CD4-positive, alpha-beta T cell treated with Interleukin-1 beta for 1 hour (primary cell): ENCODE data around the gene TAF1B.
A peak's percentile ranks its signal among the peaks of the same experiment; 100 is the strongest.

ENCODE experiments used
- DNase-seq, 2 donors: peaks; one replicate each; pipeline ENCODE4 v3.0.0-alpha.2; 2020 to 2022

Gene TAF1B

DNA sequence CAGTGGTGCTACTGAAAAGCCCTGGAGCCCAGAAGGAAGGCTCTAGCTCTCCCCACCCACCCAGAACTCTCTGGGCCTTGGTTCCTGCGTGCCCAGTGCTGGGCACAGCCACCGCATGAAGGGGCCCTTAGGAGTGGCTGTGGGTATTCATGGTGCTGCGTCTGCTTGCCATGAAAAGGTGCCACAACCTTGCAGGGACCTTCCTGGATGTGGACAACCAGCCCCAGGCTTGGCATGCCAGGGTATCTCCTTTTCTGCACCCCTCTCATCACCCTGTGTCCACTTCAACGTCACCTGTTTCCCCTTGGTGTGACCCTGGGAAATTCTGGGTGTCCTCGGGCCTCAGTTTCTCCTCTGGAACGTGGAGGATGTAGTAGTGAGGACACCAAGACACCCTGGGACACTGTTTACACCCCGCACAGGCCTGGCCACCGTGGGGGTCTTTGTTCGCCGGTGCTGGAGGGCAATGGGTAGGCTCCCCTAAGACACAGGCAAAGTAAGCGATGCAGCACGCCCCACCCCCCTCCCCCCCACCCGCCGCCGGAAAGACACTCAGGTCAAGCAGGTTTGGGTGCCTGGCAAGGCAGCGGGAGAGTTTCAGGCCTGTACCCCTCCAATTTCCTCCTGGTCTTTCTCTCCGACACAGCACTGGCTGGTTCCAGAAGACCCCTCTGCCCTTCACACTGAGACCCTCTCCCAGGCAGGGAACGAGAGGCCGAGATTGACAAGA is 34.8 kb upstream of the TAF1B start:
- no peak for DNase-seq

DNA sequence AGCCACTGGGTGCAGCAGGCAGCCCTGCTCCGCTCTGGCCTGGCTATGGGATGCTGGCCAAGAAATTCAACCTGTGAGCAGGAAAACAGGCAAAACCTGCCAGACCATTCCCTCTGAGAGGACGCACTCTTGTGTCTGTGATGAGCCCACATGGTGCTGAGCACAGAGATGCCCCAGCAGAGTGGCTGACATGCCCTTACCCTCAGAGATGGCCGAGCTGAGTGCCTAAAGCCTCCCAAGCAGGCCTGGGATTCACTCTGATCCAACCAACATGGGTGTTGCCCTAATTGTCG is 34.3 kb upstream of the TAF1B start:
- DNase-seq: no peak

- DNase-seq: no peak
Observed at GRCh38 chr2:9809448-9810088, 33.7 kb upstream of the TAF1B start.

DNA sequence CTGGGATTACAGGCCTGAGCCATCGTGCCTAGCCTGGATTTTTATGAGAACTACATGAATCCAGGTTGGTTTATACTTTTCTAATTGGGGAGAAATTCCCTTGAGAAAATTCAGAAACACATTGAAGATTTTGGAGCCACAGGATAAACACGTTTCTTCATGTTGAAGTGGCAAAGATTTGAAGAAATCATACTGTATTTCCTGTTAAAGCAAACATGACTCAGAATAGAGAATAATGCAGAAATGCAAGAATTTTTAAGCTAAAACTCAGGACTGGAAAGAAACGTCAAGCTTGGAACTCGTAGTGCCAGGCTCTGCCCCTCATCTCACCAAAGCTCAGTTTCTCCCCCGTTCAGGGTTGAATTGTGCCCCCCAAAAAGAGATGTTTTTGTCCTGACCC is 32.1 kb upstream of the TAF1B start:
- no peak for DNase-seq

DNA sequence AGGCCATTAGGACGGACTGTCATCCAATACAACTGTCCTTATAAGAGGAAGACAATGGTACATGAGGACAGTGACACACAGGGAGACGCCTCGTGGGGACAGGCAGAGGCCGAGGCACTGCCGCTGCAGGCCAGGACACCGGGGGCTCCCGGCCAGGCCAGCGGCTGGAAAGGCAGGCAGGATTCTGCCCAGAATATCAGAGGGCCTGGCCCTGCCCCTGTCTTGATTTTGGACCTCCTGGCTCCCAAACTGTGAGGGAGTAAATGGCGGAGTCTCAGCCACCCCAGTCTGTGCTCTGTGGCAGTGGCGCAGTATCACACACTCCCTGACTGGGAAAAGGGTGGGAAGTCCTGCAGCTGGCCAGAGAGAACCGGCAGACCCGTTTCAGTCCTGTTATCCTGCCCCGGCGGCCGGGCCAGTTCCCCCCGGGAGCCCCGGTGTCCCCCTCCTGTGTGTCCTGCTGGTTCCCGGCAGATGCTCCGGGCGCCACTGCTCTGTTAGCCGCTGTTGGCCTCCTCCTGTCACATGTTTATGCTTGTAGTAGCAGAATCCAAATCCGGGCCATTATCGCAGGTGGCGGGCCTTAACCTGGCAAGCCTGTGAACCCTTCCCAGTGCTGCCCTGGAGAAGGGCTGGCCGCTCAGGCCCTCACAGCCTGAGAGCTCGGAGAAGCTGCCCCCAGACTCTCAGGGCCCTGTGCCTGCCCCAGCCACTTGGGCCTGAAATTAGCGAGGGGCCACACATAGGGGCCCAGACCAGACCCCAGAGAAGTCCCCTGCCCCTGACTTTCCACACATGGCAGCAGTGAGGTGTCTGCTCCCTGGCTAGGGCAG is 31.4 kb upstream of the TAF1B start:
- no peak for DNase-seq

GRCh38 chr2:9812945-9813311 is 30.3 kb upstream of the TAF1B start:
- no peak for DNase-seq

DNA sequence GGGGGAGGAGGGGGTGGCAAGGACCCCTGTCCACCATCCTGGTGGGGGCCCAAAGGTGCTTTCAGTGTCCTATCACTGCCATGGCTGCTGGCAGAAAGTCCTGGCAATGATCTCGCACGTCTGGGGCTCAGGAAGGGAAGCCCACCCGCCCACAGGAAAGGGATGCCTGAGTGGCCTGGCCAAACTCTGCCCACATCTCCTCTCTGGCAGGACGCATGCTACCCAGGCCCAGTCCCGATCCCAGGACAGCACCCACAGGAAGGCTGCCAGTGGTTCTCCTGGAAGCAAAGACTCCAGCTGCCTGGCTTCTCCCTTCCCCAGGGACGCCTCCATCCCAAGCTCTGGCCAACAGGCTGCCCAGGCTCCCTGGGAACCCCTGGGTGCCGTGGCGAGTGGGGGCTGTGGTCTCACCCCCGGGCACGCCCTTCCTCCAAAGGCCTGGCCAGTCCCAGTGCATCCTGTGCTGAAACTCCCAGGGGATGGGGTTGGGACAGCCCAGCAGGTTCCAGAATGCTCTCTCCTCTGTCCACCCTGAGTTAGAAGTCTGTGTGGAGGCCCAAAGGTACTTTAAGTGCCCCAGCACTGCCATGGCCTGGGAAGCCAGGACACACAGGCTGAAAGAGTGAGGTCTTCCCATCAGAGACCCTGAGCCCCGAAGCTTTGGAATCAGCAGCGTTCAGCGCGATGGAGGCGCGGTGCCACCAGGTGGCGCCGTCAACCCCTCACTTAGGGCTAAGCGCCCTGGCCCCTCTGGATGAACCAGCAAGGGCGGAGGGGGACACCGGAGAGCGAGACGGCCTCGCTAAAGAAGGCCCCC is 29.8 kb upstream of the TAF1B start:
- DNase-seq: peak; percentile 61 to 65

GRCh38 chr2:9814129-9814868 is 29.0 kb upstream of the TAF1B start:
- no peak for DNase-seq

- no peak for DNase-seq
Observed at GRCh38 chr2:9815076-9815475, 28.2 kb upstream of the TAF1B start.

DNA sequence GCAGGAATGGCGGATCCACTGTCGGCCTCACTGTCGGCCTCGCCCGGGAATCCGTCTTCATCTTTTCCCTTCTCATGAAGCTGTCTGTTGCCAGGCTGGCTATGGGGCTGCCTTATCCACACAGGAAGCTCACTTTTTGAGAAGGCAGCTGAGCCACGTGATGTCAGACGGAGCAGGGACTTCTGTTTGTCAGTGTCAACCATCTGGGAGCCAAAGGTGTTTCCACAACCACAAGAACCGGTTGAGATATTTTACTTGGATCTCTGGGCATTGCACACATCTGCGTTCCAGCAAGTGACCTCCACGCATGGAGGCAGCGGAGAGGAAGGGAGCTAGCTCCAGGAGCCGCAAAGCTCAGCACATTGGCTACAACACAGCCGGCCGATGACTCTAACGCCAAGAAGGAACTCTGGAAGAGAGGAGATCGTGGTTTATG is 27.4 kb upstream of the TAF1B start:
- DNase-seq: no peak

DNA sequence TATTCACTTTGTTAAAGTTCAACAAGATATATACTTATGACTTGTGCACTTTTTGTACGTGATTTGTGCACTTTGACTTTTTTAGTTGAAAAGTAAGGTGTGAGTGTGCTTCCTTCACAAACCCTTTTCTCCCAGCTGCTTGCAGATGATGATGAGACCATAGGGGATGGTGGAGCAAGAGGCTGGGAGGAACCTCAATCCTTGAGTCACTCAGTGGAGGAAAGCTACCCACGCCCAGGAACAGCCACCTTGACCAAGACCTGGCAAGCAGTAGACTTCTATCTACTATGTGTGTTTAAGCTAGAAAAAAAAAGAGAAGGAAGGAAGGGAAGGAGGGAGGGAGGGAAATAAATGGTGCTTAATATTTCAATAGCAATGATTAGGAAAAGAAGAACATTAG is 25.2 kb upstream of the TAF1B start:
- DNase-seq: no peak

GRCh38 chr2:9819551-9819950 is 23.7 kb upstream of the TAF1B start:
- DNase-seq: no peak

GRCh38 chr2:9820020-9820973 is 23.0 kb upstream of the TAF1B start:
- DNase-seq: no peak

GRCh38 chr2:9821805-9822445 is 21.3 kb upstream of the TAF1B start:
- DNase-seq: no peak

- no peak for DNase-seq
Observed at GRCh38 chr2:9824441-9824840, 18.8 kb upstream of the TAF1B start.

DNA sequence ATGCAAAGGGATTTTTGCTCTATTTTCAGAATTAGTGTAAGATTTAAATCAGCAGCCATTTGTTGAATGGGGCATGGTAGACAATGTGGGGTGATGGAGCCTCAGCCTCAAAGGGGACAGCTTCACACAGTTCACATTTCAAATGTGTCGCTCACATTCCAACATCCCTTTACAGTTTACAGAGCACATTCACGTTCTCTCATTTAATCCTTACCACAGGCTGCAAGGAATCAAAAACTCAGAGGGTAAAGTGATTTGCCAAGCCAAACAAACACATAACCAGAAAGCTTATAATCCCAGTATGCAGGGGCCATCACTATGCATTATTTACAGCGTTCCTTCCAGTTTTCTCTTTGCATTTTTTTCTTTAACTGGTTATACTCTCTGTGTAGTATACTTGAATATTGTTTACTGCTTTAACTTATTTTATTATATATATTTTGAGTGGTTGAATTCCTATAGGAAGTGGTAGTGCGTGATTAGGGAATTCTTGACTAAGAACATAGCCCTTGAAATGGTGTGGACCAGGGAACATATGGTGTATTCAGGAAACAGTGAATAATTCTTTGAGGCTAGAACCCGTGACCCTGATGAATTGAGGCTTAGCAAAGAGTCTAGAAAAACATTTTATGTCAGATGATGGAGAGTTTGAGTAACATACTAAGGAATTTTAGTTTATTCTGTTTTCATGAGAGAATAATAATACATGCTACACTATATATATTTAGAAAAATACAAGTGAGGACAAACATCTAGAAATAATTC is 18.1 kb upstream of the TAF1B start:
- DNase-seq: no peak

DNA sequence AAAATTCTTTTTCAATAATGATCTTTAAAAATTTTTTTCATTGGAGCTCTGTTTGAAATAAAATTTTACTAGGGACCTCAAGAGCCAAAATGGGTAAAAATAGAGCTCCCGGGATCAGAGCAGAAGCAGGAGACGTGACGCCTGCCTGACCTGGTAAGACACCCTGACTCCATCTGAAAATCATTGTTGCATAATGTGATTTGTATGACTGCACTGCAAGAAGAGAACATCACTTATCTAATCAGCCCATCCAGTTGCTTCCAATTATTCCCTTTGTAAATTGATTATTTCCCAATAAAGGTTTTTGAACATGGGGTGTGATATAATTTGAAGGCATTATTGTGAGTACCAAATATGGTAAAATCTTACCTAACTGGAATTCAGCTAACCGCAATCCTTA is 17.1 kb upstream of the TAF1B start:
- no peak for DNase-seq

GRCh38 chr2:9830685-9831410 is 12.4 kb upstream of the TAF1B start:
- no peak for DNase-seq

GRCh38 chr2:9831670-9832069 is 11.6 kb upstream of the TAF1B start:
- no peak for DNase-seq
